Stimulated activated naive B cell treated with anti-CD40 and anti-IgM and Interleukin-4, amounts not matched to agents 10 μg/mL and 1 μg/mL and 100 μg/mL, for 72 hours (primary cell): Measurements from ENCODE around the gene GDF7.

Experiments
- ATAC-seq, 2 donors: fragments of 150-1000 bp; cut with Tn5 transposase; replicated peaks; 2 replicates each; pipeline ENCODE4 v1.10.0; 2021; ENCODE audit warnings: moderate library complexity in 1 of 2
- DNase-seq: peaks from one replicate; pipeline ENCODE4 v3.0.0; 2021
- H3K27ac Mint-ChIP-seq: one replicate; pipeline ENCODE4 v1.8.0; 2022; ENCODE audit warnings: mild to moderate bottlenecking, mixed read lengths
- H3K27me3 Mint-ChIP-seq, 2 donors: one replicate each; pipeline ENCODE4 v1.8.0; 2022; ENCODE audit warnings: mixed read lengths in 2 of 2
- H3K36me3 Mint-ChIP-seq, 2 donors: one replicate each; pipeline ENCODE4 v1.8.0; 2022; ENCODE audit warnings: mixed read lengths in 2 of 2, mild to moderate bottlenecking in 1 of 2
- H3K4me1 Mint-ChIP-seq, 2 donors: one replicate each; pipeline ENCODE4 v1.8.0; 2022; ENCODE audit warnings: mixed read lengths in 2 of 2, mild to moderate bottlenecking in 1 of 2
- H3K4me3 Mint-ChIP-seq, 2 donors: one replicate each; pipeline ENCODE4 v1.8.0; 2022; ENCODE audit warnings: mild to moderate bottlenecking in 2 of 2, mixed read lengths in 2 of 2, moderate library complexity in 1 of 2
- H3K9me3 Mint-ChIP-seq, 2 donors: one replicate each; pipeline ENCODE4 v1.8.0; 2022; ENCODE audit warnings: mixed read lengths in 2 of 2, mild to moderate bottlenecking in 1 of 2

GDF7 gene

GRCh38 chr2:20645761-20646160 lies 21.2 kb upstream of the GDF7 start:
- DNase-seq (no peak), ATAC-seq (no peak)
- H3K4me3 Mint-ChIP-seq, result no peak overlapping the region
- H3K36me3 Mint-ChIP-seq, result peaks cover 33 to 38% of the 10 kb centered on the region in 2 donors
- no peak overlapping the region for H3K27ac Mint-ChIP-seq
- no peaks in the 10 kb centered on the region for H3K27me3 Mint-ChIP-seq
- H3K4me1 Mint-ChIP-seq, result peaks cover 37 to 55% of the 10 kb centered on the region in 2 donors
- H3K9me3 Mint-ChIP-seq, result no peaks in the 10 kb centered on the region

DNA sequence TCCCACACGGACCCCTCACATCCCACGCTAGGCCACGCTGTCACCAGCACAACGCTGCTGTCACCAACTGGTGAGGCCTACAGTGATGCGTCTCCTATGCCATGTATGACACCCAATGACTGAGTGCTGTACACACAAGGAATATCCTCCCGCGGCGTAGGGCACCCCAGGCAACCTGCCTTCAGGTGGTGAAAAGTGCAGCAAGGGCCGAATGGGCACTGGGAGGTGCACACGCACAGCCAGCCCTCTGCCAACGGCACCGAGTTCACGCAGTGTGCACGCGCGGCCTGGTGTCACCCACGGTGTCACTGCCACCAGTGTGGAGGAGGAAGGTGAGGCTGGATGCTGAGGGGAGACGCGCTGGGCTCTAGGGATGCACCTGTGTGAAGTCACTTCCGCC lies 20.5 kb upstream of the GDF7 start:
- H3K9me3 Mint-ChIP-seq, result no peaks in the 10 kb centered on the region
- ATAC-seq (no peak), DNase-seq (no peak)
- no peaks in the 10 kb centered on the region for H3K27me3 Mint-ChIP-seq
- H3K4me1 Mint-ChIP-seq, result peaks cover 38 to 58% of the 10 kb centered on the region in 2 donors
- H3K36me3 Mint-ChIP-seq, result peaks cover 33% of the 10 kb centered on the region in 2 donors
- H3K4me3 Mint-ChIP-seq, result no peak overlapping the region
- H3K27ac Mint-ChIP-seq, result no peak overlapping the region

- ATAC-seq (no peak), DNase-seq (no peak)
- H3K4me3 Mint-ChIP-seq, result no peak overlapping the region
- no peaks in the 10 kb centered on the region for H3K9me3 Mint-ChIP-seq
- no peaks in the 10 kb centered on the region for H3K27me3 Mint-ChIP-seq
- H3K4me1 Mint-ChIP-seq, result peaks cover 41 to 58% of the 10 kb centered on the region in 2 donors
- H3K27ac Mint-ChIP-seq, result no peak overlapping the region
- peaks cover 25 to 27% of the 10 kb centered on the region in 2 donors for H3K36me3 Mint-ChIP-seq
Measured at GRCh38 chr2:20647211-20647610, 19.7 kb upstream of the GDF7 start.

DNA sequence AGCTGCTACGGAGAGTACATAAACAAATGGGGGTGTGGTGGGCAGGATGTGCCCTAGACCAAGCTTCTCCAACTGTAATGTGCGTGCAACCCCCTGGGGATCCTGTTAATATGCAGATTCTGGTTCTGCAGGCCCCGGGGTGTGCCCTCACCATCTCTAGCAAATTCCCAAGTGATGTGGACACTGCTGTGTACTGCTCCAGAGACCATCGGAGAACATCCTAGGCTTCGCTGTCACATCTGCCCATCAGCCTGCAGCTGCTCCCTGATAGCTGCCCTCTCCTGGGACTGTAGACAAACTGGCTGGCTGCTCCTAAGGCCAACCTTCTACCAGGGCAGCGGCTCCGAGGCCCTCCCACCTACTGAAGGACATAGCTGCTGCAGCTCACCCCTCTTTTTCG lies 19.2 kb upstream of the GDF7 start:
- Mint-ChIP-seq H3K36me3 (peaks cover 23% of the 10 kb centered on the region in 2 donors), H3K27me3 (no peaks in the 10 kb centered on the region), H3K4me3 (no peak overlapping the region), H3K4me1 (peaks cover 38 to 53% of the 10 kb centered on the region in 2 donors), H3K27ac (no peak overlapping the region), H3K9me3 (no peaks in the 10 kb centered on the region)
- no peak for DNase-seq
- no peak for ATAC-seq

DNA sequence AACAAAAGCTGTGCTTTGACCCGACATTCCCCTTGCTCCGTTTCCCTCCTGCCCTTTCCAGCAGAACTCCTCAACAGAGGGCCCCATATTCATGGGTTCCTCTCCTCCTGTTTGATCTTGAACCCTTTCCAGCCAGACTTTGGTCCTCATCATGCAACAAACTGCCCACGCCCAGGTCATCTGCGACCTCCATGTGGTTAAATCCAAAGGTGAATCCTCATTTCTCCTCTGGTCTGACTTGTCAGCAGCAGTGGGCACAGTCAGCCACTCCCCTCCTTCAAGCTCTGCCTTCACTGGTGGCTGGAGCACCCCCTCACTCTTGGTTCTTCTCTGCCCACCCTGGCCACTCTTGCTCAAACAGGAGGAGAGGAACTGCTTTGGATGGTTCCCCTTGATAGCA lies 18.7 kb upstream of the GDF7 start:
- no peak for ATAC-seq
- peaks cover 38 to 51% of the 10 kb centered on the region in 2 donors for H3K4me1 Mint-ChIP-seq

GRCh38 chr2:20648831-20649230 lies 18.1 kb upstream of the GDF7 start:
- Mint-ChIP-seq H3K4me1 (peaks cover 38 to 48% of the 10 kb centered on the region in 2 donors), H3K4me3 (peak overlapping the region; percentile 90 to 91), H3K27me3 (no peaks in the 10 kb centered on the region), H3K9me3 (no peaks in the 10 kb centered on the region), H3K27ac (no peak overlapping the region), H3K36me3 (peaks cover 17 to 18% of the 10 kb centered on the region in 2 donors)
- ATAC-seq (no peak), DNase-seq (no peak)

More for the DNA sequence above, 18.7 kb upstream of the GDF7 start:
- no peaks in the 10 kb centered on the region for H3K9me3 Mint-ChIP-seq
- no peak overlapping the region for H3K4me3 Mint-ChIP-seq
- DNase-seq, result no peak
- H3K27ac Mint-ChIP-seq, result no peak overlapping the region
- H3K36me3 Mint-ChIP-seq, result peaks cover 21 to 22% of the 10 kb centered on the region in 2 donors
- no peaks in the 10 kb centered on the region for H3K27me3 Mint-ChIP-seq

DNA sequence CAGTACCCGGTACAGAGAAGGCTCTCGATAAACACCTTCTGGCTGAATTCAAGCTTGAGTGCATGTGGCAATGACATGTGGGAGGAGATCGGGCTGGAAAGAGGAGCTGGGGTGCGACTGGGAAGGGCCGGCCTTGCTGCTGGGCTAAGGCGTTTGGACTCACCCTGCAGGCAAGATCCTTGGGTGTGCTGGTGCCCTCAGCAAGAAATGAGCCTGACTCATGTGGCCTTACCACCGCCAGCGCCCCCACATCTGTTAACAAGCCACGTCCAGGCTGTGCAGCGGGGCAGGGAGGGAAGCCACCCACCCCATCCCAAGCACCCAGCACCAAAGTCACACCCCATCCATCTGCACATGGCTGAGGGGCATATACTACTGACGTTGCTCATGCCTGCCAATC lies 17.4 kb upstream of the GDF7 start:
- ATAC-seq, result no peak
- H3K36me3 Mint-ChIP-seq, result peaks cover 10 to 12% of the 10 kb centered on the region in 2 donors
- no peak for DNase-seq
- H3K9me3 Mint-ChIP-seq, result no peaks in the 10 kb centered on the region
- H3K4me1 Mint-ChIP-seq, result peaks cover 38 to 48% of the 10 kb centered on the region in 2 donors
- peak overlapping the region; percentile 90 to 91 for H3K4me3 Mint-ChIP-seq
- H3K27ac Mint-ChIP-seq, result no peak overlapping the region
- peaks cover 0 to 2% of the 10 kb centered on the region in 2 donors for H3K27me3 Mint-ChIP-seq

GRCh38 chr2:20649976-20650375 lies 17.0 kb upstream of the GDF7 start:
- Mint-ChIP-seq H3K4me3 (peak overlapping the region; percentile 90 to 91), H3K36me3 (peaks cover 6 to 8% of the 10 kb centered on the region in 2 donors), H3K27ac (peak overlapping the region; percentile 85), H3K9me3 (no peaks in the 10 kb centered on the region), H3K27me3 (peaks cover 0 to 5% of the 10 kb centered on the region in 2 donors), H3K4me1 (peaks cover 38 to 48% of the 10 kb centered on the region in 2 donors)
- DNase-seq, result no peak
- no peak for ATAC-seq

DNA sequence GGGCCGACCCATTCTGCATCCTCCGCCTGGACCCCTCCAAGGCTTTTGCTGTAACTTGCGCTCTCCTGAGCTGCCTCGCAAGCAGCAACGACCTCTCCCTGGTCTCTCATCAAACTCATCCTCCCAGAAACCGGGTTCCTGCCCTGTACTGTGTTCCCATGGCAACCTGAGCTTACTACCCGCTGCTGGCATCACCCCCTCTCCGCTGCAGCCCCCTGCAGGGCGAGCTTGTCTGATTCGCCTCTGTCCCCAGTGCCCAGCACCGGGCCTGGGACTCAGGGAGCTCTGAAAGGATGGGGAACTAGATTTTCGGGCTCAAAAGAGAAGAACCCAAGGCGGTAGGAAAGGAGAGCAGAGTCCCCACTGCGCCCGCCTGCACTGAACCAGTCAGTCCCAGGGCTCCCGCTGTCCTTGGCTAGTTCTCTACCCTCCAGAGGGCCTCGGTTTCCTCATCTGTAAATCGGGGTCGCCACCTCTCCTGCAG lies 16.5 kb upstream of the GDF7 start:
- peak overlapping the region; percentile 90 to 91 for H3K4me3 Mint-ChIP-seq
- H3K27me3 Mint-ChIP-seq, result peaks cover 0 to 9% of the 10 kb centered on the region in 2 donors
- H3K4me1 Mint-ChIP-seq, result peaks cover 38 to 48% of the 10 kb centered on the region in 2 donors
- H3K36me3 Mint-ChIP-seq, result peaks cover 4 to 7% of the 10 kb centered on the region in 2 donors
- DNase-seq, result no peak
- no peaks in the 10 kb centered on the region for H3K9me3 Mint-ChIP-seq
- ATAC-seq, result peak; percentile 12 to 20
- H3K27ac Mint-ChIP-seq, result peak overlapping the region; percentile 85

GRCh38 chr2:20650877-20651730 lies 15.8 kb upstream of the GDF7 start, which contains the start of gene HS1BP3:
Gene HS1BP3, minus strand, starts transcription at chr2:20651098. Its CDS starts 35 bp downstream, at chr2:20651063.
- peak; percentile 93 to 95 for ATAC-seq
- Mint-ChIP-seq H3K4me3 (peak within 1 kb of the TSS; percentile 90 to 91), H3K4me1 (peaks cover 38 to 48% of the 10 kb centered on the region in 2 donors), H3K9me3 (no peaks in the 10 kb centered on the region), H3K36me3 (peaks cover 4 to 7% of the 10 kb centered on the region in 2 donors), H3K27me3 (peaks cover under 1 to 13% of the 10 kb centered on the region in 2 donors), H3K27ac (peak within 1 kb of the TSS; percentile 93)
- peak; percentile 88 for DNase-seq

- H3K27ac Mint-ChIP-seq, result peak overlapping the region; percentile 93
- H3K4me1 Mint-ChIP-seq, result peaks cover 35 to 43% of the 10 kb centered on the region in 2 donors
- H3K36me3 Mint-ChIP-seq, result peaks cover 0 to 3% of the 10 kb centered on the region in 2 donors
- ATAC-seq (no peak), DNase-seq (no peak)
- H3K4me3 Mint-ChIP-seq, result peak overlapping the region; percentile 90 to 91
- no peaks in the 10 kb centered on the region for H3K9me3 Mint-ChIP-seq
- peaks cover 7 to 13% of the 10 kb centered on the region in 2 donors for H3K27me3 Mint-ChIP-seq
Measured at GRCh38 chr2:20651731-20652099, 15.2 kb upstream of the GDF7 start.

DNA sequence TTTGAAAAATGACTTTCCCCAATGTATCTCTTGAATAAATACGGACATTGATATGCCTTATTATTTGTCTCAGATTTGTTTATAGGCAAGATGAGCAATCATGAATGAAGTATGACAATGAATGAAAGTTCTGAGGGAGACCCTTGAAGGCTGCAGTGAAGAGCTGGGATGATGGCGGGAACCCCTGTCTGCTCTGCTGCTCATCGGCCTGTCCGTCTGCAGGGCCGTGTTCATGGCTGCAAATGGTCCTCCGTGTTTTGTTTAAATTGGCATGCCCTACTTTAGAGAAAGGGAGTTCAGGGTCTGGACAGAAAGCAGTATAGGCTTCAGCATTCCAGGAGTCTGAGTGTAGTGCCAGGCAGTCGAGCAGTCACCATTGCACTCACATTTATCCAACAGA lies 14.8 kb upstream of the GDF7 start:
- H3K9me3 Mint-ChIP-seq, result no peaks in the 10 kb centered on the region
- peaks cover 8 to 13% of the 10 kb centered on the region in 2 donors for H3K27me3 Mint-ChIP-seq
- ATAC-seq (no peak), DNase-seq (no peak)
- peaks cover 34 to 41% of the 10 kb centered on the region in 2 donors for H3K4me1 Mint-ChIP-seq
- H3K36me3 Mint-ChIP-seq, result peaks cover 0 to 3% of the 10 kb centered on the region in 2 donors
- H3K27ac Mint-ChIP-seq, result no peak overlapping the region
- H3K4me3 Mint-ChIP-seq, result no peak overlapping the region

DNA sequence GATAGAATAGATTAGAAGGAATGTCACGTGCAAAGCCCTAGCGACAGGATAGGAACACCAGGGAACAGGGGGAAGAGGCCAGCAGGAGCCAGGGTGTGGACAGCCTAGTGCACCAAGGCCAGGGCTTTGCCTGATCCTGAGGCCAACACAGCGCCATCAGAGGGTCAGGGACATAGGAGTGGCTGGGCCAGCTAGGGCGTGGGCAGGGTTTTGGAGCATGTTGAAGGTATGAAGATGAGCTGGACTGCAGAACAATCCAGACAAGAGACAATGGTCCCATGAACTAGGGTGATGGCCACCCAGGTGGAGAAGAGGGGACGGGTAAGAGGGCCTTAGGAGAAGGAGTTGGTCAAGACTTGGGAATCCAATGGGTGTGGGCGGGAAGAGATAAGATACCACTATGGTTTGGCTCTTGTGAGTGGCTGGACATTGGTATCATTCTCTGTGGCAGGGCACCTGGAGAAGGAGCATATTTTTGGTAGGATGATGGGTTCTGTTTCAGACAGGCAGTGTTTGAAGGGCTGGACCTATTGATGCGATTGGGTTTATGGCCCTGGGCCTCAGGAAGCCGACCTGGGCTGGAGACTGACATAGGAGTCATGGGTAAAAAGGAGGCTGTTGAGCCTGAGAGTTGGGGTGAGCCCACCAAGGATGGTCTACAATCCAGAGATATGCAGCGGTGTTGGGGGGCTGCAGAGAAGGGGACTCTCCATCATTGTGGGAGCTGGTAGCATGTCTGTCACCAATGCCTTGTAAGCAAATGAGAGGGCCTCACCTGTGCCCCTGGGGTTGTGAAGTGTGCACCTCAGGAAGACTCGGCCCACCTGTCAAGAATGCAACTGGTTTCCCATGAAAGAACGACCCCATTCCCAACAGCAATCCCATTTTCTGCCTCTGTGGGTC lies 14.0 kb upstream of the GDF7 start:
- DNase-seq, result no peak
- Mint-ChIP-seq H3K4me1 (peaks cover 26 to 34% of the 10 kb centered on the region in 2 donors), H3K4me3 (no peak overlapping the region), H3K27me3 (peaks cover 13 to 15% of the 10 kb centered on the region in 2 donors), H3K36me3 (peaks cover 0 to 3% of the 10 kb centered on the region in 2 donors), H3K9me3 (no peaks in the 10 kb centered on the region), H3K27ac (no peak overlapping the region)
- no peak for ATAC-seq
